ENCODE measurements around the gene PPP2R5A. TPM values are rescaled to one million over a fixed set of nuclear protein-coding genes. Genes with fewer than 3 reads are reported as not detected.

Gene PPP2R5A
- total and polyA plus RNA-seq, 5 donors = 53.1 to 72.0 (median 61.2) TPM

- ATAC-seq (peak; percentile 53 to 66), DNase-seq (peak in 2 of 3 donors; percentile 41 to 61)
- Histone ChIP-seq H3K9me3 (ENCODE audit: control insufficient read depth, low read length) (no peaks in the 10 kb centered on the region), H3K4me3 (ENCODE audit: low read length) (no peak overlapping the region), H3K27me3 (ENCODE audit: control insufficient read depth, insufficient read depth) (no peaks in the 10 kb centered on the region), H3K27ac (ENCODE audit: low read length) (peak overlapping the region; percentile 29), H3K4me1 (ENCODE audit: control insufficient read depth, insufficient read depth, low read length) (no peaks in the 10 kb centered on the region)
- WGBS = 13% methylated on average over 8 of the region's 8 CpGs
- intact Hi-C loops (cut with DNase I) = no loop called here
These were observed 38.0 kb upstream of the PPP2R5A start for GRCh38 chr1:212247179-212247721.

GRCh38 chr1:212247988-212248387 is 37.2 kb upstream of the PPP2R5A start:
- 90% methylated on average over 1 of the region's 1 CpG for WGBS
- no peak for DNase-seq
- H3K27ac ChIP-seq (ENCODE audit: low read length) = no peak overlapping the region
- H3K9me3 ChIP-seq (ENCODE audit: control insufficient read depth, low read length) = no peaks in the 10 kb centered on the region
- ATAC-seq = no peak
- intact Hi-C loops (cut with DNase I) = no loop called here
- no peaks in the 10 kb centered on the region for H3K27me3 ChIP-seq (ENCODE audit: control insufficient read depth, insufficient read depth)
- no peak overlapping the region for H3K4me3 ChIP-seq (ENCODE audit: low read length)
- H3K4me1 ChIP-seq (ENCODE audit: control insufficient read depth, insufficient read depth, low read length) = no peaks in the 10 kb centered on the region

GRCh38 chr1:212254853-212255363 is 30.3 kb upstream of the PPP2R5A start:
- H3K27ac ChIP-seq (ENCODE audit: low read length) = no peak overlapping the region
- no peak for ATAC-seq

GRCh38 chr1:212255705-212256307 is 29.4 kb upstream of the PPP2R5A start:
- H3K4me3 ChIP-seq (ENCODE audit: low read length) = no peak overlapping the region
- H3K9me3 ChIP-seq (ENCODE audit: control insufficient read depth, low read length) = no peaks in the 10 kb centered on the region
- H3K27ac ChIP-seq (ENCODE audit: low read length) = peak overlapping the region; percentile 53
- intact Hi-C loops (cut with DNase I) = no loop called here
- 65% methylated on average over 9 of the region's 9 CpGs for WGBS
- DNase-seq = no peak
- H3K27me3 ChIP-seq (ENCODE audit: control insufficient read depth, insufficient read depth) = no peaks in the 10 kb centered on the region
- peak; percentile 19 to 21 for ATAC-seq
- H3K4me1 ChIP-seq (ENCODE audit: control insufficient read depth, insufficient read depth, low read length) = no peaks in the 10 kb centered on the region

More at GRCh38 chr1:212254853-212255363, 30.3 kb upstream of the PPP2R5A start:
- intact Hi-C loops (cut with DNase I) = no loop called here
- no peak for DNase-seq
- Histone ChIP-seq H3K9me3 (ENCODE audit: control insufficient read depth, low read length) (no peaks in the 10 kb centered on the region), H3K4me1 (ENCODE audit: control insufficient read depth, insufficient read depth, low read length) (no peaks in the 10 kb centered on the region), H3K27me3 (ENCODE audit: control insufficient read depth, insufficient read depth) (no peaks in the 10 kb centered on the region), H3K4me3 (ENCODE audit: low read length) (no peak overlapping the region)
- 52% methylated on average over 7 of the region's 7 CpGs for WGBS

GRCh38 chr1:212256369-212256768 is 28.8 kb upstream of the PPP2R5A start:
- H3K27ac ChIP-seq (ENCODE audit: low read length) = no peak overlapping the region
- DNase-seq (no peak), ATAC-seq (peak; percentile 62 to 69)
- no peaks in the 10 kb centered on the region for H3K9me3 ChIP-seq (ENCODE audit: control insufficient read depth, low read length)
- no peaks in the 10 kb centered on the region for H3K4me1 ChIP-seq (ENCODE audit: control insufficient read depth, insufficient read depth, low read length)
- H3K4me3 ChIP-seq (ENCODE audit: low read length) = no peak overlapping the region
- intact Hi-C loops (cut with DNase I) = no loop called here
- WGBS = 69% methylated on average over 1 of the region's 1 CpG
- no peaks in the 10 kb centered on the region for H3K27me3 ChIP-seq (ENCODE audit: control insufficient read depth, insufficient read depth)

- H3K27me3 ChIP-seq (ENCODE audit: control insufficient read depth, insufficient read depth) = no peaks in the 10 kb centered on the region
- no peak overlapping the region for H3K4me3 ChIP-seq (ENCODE audit: low read length)
- DNase-seq (no peak), ATAC-seq (no peak)
- H3K4me1 ChIP-seq (ENCODE audit: control insufficient read depth, insufficient read depth, low read length) = no peaks in the 10 kb centered on the region
- no peak overlapping the region for H3K27ac ChIP-seq (ENCODE audit: low read length)
- intact Hi-C loops (cut with DNase I) = no loop called here
- 80% methylated on average over 4 of the region's 4 CpGs for WGBS
- H3K9me3 ChIP-seq (ENCODE audit: control insufficient read depth, low read length) = no peaks in the 10 kb centered on the region
These were observed 28.1 kb upstream of the PPP2R5A start for GRCh38 chr1:212257157-212257556.

- ATAC-seq (no peak), DNase-seq (no peak)
- WGBS = 90% methylated on average over 5 of the region's 5 CpGs
- Histone ChIP-seq H3K9me3 (ENCODE audit: control insufficient read depth, low read length) (no peaks in the 10 kb centered on the region), H3K4me1 (ENCODE audit: control insufficient read depth, insufficient read depth, low read length) (no peaks in the 10 kb centered on the region), H3K27me3 (ENCODE audit: control insufficient read depth, insufficient read depth) (no peaks in the 10 kb centered on the region), H3K4me3 (ENCODE audit: low read length) (no peak overlapping the region), H3K27ac (ENCODE audit: low read length) (no peak overlapping the region)
- intact Hi-C loops (cut with DNase I) = no loop called here
These were observed 25.3 kb upstream of the PPP2R5A start for GRCh38 chr1:212259693-212260480.

- H3K27me3 ChIP-seq (ENCODE audit: control insufficient read depth, insufficient read depth) = no peaks in the 10 kb centered on the region
- intact Hi-C loops (cut with DNase I) = no loop called here
- no peak overlapping the region for H3K4me3 ChIP-seq (ENCODE audit: low read length)
- no peak overlapping the region for H3K27ac ChIP-seq (ENCODE audit: low read length)
- no peaks in the 10 kb centered on the region for H3K9me3 ChIP-seq (ENCODE audit: control insufficient read depth, low read length)
- ATAC-seq (no peak), DNase-seq (no peak)
- no peaks in the 10 kb centered on the region for H3K4me1 ChIP-seq (ENCODE audit: control insufficient read depth, insufficient read depth, low read length)
- 95% methylated on average over 3 of the region's 3 CpGs for WGBS
These were observed 24.5 kb upstream of the PPP2R5A start for GRCh38 chr1:212260557-212261355.

- WGBS = 49% methylated on average over 2 of the region's 2 CpGs
- DNase-seq = no peak
- intact Hi-C loops (cut with DNase I) = no loop called here
- H3K4me1 ChIP-seq (ENCODE audit: control insufficient read depth, insufficient read depth, low read length) = no peaks in the 10 kb centered on the region
- no peak overlapping the region for H3K27ac ChIP-seq (ENCODE audit: low read length)
- H3K9me3 ChIP-seq (ENCODE audit: control insufficient read depth, low read length) = no peaks in the 10 kb centered on the region
- no peak overlapping the region for H3K4me3 ChIP-seq (ENCODE audit: low read length)
- ATAC-seq = peak in 1 of 2 donors; percentile 19
- H3K27me3 ChIP-seq (ENCODE audit: control insufficient read depth, insufficient read depth) = no peaks in the 10 kb centered on the region
These were observed 23.8 kb upstream of the PPP2R5A start for GRCh38 chr1:212261361-212261929.

- intact Hi-C loops (cut with DNase I) = no loop called here
- WGBS = 100% methylated on average over 2 of the region's 2 CpGs
These were observed 18.2 kb upstream of the PPP2R5A start for GRCh38 chr1:212267017-212267416.

More at GRCh38 chr1:212267017-212267416, 18.2 kb upstream of the PPP2R5A start:
- no peak overlapping the region for H3K4me3 ChIP-seq (ENCODE audit: low read length)
- H3K9me3 ChIP-seq (ENCODE audit: control insufficient read depth, low read length) = no peaks in the 10 kb centered on the region
- H3K27me3 ChIP-seq (ENCODE audit: control insufficient read depth, insufficient read depth) = no peaks in the 10 kb centered on the region
- H3K4me1 ChIP-seq (ENCODE audit: control insufficient read depth, insufficient read depth, low read length) = no peaks in the 10 kb centered on the region
- H3K27ac ChIP-seq (ENCODE audit: low read length) = no peak overlapping the region
- DNase-seq (no peak), ATAC-seq (no peak)

Measured in right cardiac atrium (tissue), 5 donors.